ENCODE results near the gene OR52H1. TPM values are rescaled to one million over a fixed set of nuclear protein-coding genes. Genes with fewer than 3 reads are reported as not detected.

OR52H1 gene
- polyA plus RNA-seq, 1 of the 3 experiments (the other 2 are of a cell fraction), result not detected

GRCh38 chr11:5575152-5575551, 26.8 kb upstream of the OR52H1 start:
- Histone ChIP-seq H3K9ac (no peak overlapping the region), H3K9me2 (no peaks in the 10 kb centered on the region), H3K27me3 (ENCODE audit: insufficient read depth) (peaks cover 16% of the 10 kb centered on the region), H3F3A (replicated peaks; ENCODE audit: insufficient read depth) (no peaks in the 10 kb centered on the region), H3K4me2 (no peak overlapping the region), H3K4me3 (ENCODE audit: low read depth in 2 of 2, low read length in 1 of 2) (no peak overlapping the region), H3K36me3 (replicated peaks in 1 of 2; ENCODE audit: control insufficient read depth in 1 of 2, insufficient read depth in 2 of 2, low read length in 1 of 2) (no peaks in the 10 kb centered on the region), H3K27ac (ENCODE audit: low read depth in 2 of 2, low read length in 1 of 2) (no peak overlapping the region), H3K9me3 (no peaks in the 10 kb centered on the region), H3K4me1 (ENCODE audit: control insufficient read depth in 1 of 2, insufficient read depth in 2 of 2, low read depth in 1 of 2, low read length in 1 of 2) (no peaks in the 10 kb centered on the region), H3K79me2 (ENCODE audit: insufficient read depth) (no peaks in the 10 kb centered on the region), H4K20me1 (ENCODE audit: insufficient read depth) (no peaks in the 10 kb centered on the region), H2AFZ (ENCODE audit: low read depth) (no peak overlapping the region)
- 3% methylated on average over 4 of the region's 4 CpGs for WGBS (ENCODE audit: low lambda C conversion rate)
- POLR2A ChIA-PET, result no interaction called here
- TF ChIP-seq FOXM1 (IDR thresholded peaks at IDR 0.05; ENCODE audit: low read depth) (no peak), ELF1 (IDR thresholded peaks at IDR 0.05) (no peak), RAD21 (IDR thresholded peaks at IDR 0.05; ENCODE audit: low read length) (no peak), GATA2 (CRISPR knock-in tag; IDR thresholded peaks at IDR 0.05) (no peak), TAF1 (IDR thresholded peaks at IDR 0.05; ENCODE audit: borderline replicate concordance, low read depth, low read length) (no peak), RCOR1 (IDR thresholded peaks at IDR 0.05; ENCODE audit: low read length) (no peak), IRF3 (IDR thresholded peaks at IDR 0.05; ENCODE audit: low read depth, low read length) (no peak), EZH2phosphoT487 (IDR thresholded peaks at IDR 0.05; ENCODE audit: borderline replicate concordance, low read depth) (no peak), YY1 (IDR thresholded peaks at IDR 0.05; ENCODE audit: low read depth) (no peak), NFIC (IDR thresholded peaks at IDR 0.05; ENCODE audit: borderline replicate concordance) (no peak), USF1 (IDR thresholded peaks at IDR 0.05; ENCODE audit: borderline replicate concordance, low read depth) (no peak), CTCF (IDR thresholded peaks at IDR 0.05) (no peak), GABPA (IDR thresholded peaks at IDR 0.05; ENCODE audit: low read depth) (no peak), USF2 (IDR thresholded peaks at IDR 0.05; ENCODE audit: borderline replicate concordance, low read depth, low read length) (no peak), SIN3A (IDR thresholded peaks at IDR 0.05; ENCODE audit: borderline replicate concordance, low read depth, low read length) (no peak), EP300 (IDR thresholded peaks at IDR 0.05; ENCODE audit: borderline replicate concordance in 1 of 2, low read depth in 1 of 2, low read length in 1 of 2) (no peak)
- no peak for DNase-seq
- CTCF ChIA-PET, result no interaction called here

Measured in SK-N-SH (cell line).